Limb (tissue), 2 donors: ENCODE results near the gene MAFF.
"Not testable (repeated sequence)": the region's sequence is repeated elsewhere in the genome, so short reads cannot be mapped to it uniquely, and the experiment has no call there.

Experiments
- DNase-seq, 2 donors: peaks; one replicate each; pipeline ENCODE4 v3.0.0-alpha.2; 2016; ENCODE audit errors: extremely low spot score in 2 of 2

MAFF gene

DNA sequence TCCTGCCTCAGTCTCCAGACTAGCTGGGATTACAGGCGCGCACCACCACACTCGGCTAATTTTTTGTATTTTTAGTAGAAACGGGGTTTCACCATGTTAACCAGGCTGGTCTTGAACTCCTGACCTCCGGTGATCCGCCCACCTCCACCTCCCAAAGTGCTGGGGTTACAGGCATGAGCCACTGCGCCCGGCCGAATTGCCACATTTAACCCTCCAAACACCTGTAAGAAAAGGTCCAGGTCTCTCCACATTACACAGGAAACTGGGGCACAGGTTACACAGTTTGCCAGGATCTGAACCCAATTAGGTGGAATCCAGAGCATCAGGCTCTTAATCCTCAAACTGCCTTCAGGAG, 24.2 kb upstream of the MAFF start:
- not testable (repeated sequence) for DNase-seq

DNA sequence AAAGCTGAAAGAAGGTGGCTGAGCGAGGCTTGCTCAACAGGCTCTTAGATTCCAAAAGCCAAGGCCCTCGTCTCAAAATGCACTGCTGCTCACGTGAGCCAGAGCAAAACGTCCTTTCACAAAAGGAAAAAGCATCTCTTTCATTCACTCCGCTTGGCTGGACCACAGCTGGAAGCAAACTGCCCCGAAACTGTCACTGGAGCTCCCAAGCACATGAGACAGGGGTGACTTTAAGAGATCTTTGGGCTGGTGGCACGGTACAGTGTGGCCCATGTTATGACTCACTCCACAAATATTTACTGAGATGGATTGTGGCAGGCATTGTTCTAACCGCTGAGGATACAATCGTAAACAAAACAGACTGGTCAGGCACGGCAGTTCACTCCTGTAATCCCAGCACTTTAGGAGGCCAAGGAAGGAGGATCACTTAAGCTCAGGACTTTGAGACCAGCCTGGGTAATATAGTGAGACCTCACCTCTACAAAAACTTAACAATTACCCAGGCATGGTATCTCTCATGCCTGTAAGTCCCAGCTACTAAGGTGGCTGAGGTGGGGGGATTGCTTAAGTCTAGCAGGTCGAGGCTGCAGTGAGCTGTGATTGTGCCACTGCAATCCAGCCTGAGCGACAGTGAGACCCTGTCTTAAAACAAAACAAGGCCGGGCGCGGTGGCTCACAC, 23.7 kb upstream of the MAFF start:
- DNase-seq = no peak

DNA sequence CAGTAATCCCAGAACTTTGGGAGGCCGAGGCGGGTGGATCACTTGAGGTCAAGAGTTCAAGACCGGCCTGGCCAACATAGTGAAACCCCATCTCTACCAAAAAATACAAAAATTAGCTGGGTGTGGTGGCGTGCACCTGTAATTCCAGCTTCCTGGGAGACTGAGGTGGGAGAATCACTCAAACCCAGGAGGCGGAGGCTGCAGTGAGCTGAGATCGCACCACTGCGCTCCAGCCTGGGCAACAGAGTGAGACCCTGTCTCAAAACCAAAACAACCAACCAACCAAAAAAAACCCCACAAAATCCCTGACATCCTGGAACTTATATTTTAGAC, 23.2 kb upstream of the MAFF start:
- not testable (repeated sequence) for DNase-seq

DNA sequence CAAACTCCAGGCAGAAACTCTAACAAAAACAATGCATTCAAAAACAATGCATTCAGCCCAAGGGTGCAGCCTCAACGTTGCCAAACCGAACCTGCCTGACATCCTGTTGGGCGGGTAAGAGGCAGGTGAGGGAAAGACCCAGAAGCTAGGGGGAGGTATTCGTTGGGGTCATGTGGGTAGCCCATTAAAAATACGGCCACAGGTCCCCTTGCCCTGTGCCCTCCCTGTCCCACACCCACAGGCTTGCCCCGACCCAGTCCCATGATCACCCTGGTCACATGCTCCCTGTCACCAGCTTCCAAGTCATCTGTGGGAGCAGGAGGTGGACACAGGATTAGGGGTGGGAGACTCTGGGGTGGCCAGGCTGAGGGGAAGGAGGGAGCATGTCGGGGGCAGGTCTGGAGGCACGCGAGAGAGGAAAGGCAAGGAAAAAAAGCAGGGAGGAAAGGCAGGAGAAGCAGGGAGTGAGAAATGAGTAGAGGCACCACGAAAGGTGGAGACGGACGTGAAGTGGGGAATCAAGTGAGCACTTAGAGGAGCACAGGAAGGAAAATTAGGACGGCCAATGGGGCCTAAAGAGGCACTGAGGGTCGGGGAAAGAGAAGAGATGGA, 20.8 kb upstream of the MAFF start:
- no peak for DNase-seq

DNA sequence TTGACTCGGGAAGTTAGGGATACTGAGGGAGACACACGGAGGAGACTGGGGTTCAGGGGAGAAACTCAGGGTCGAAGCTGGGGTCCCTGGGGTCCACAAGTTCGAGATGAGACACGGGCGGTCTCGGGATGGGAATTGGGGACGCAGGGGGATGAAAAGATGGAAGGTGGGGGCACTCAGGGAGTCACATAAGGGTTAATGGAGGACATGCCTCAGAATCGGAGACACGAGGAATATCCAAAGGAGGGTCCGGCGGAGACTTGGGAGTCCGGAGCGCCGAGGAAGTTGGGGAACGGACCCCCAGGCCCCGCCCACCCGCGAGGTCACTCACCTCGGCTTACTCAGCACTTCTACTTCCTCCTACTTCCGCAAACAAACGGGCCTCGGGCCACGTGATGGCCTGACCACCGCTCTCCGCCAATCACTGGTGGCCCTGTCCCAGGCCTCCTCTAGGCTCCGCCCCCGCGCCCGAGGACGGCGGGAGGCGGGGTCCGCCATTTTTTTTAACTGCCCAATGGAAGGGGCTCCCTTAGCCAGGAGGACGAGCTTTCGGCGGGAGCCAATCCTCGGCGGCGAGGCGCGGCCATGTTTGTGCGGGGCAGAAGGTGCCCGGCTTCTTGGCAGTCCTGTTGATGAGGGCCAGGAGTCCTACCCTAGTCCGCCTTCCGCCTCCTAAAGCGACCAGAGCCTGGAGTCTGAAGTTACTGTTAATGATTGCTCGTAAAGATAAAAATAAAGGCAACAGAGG, 20.2 kb upstream of the MAFF start, which contains the start of gene PLA2G6:
TSS of gene PLA2G6 (minus strand) at position 378 of the 748 bp plus-strand sequence. CDS start 12,404 bp downstream, outside the sequence.
- DNase-seq = peak; percentile 99

DNA sequence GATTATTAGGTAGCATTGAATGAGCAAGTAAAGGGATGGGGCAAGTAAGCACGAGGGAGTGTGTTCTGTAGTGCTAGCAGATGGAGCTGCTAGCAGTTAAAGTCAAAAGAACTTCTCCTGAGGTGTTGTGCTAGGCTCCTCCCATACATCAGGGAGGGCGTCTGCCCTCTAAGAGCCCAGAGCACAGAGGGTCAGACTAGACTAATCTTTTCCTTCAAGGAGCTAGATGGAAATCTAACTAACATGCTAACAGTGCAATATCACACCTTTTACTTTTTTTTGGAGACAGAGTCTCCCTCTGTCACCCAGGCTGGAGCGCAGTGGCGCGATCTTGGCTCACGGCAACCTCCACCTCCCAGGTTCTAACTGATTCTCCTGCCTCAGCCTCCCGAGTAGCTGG, 17.0 kb upstream of the MAFF start:
- no peak for DNase-seq

DNA sequence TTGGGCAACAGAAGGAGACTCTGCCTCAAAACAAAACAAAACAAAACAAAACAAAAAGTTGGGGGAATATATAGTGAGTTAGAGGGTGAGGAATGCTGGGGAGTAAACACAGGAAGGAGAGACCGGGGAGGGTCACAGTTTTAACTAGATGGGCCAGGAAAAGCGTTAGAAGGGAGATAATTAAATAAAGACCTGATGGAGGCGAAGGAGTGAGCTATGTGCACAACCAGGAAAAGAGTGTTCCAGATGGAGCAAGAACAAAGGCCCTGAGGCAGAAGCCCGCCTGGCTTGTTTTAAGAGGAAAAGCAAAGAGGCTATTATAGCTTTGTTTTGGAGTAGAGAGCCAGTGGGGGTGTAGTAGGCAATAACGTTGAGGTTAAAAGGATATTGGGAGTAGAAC, 15.4 kb upstream of the MAFF start:
- no peak for DNase-seq

DNA sequence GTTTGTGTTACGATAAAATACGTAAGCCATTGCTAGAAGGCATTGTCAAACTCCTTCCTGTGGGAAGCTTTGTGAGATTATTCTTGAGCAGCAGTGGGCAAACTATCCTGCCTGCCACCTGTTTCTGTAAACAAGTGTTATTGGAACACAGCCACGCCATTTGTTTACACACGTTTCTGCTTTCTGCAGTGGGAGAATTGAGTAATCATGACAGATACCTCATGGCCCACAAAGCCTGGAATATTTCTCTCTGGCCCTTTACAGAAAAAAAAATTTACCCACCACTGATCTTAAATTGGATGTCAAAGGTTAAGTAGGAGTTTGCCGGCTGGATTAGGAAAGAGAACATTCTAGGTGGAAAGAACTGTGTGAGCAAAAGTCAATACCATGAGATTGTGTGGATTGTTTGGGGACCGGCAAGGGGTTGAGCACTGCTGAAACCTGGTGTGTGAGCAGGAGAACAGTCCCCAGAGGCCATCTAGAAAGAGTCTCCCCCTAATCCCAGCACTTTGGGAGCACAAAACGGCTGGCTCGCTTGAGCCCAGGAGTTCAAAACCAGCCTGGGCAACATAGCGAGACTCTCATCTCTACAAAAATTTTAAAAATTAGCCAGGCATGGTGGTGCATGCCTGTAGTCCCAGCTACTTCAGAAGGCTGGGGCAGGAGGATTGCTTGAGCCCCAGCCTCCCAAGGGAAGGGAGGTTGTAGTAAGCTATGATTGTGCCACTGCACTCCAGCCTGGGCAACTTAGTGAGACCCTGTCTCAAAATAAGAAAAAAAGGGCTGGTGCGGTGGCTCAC, 14.2 kb upstream of the MAFF start:
- no peak for DNase-seq

DNA sequence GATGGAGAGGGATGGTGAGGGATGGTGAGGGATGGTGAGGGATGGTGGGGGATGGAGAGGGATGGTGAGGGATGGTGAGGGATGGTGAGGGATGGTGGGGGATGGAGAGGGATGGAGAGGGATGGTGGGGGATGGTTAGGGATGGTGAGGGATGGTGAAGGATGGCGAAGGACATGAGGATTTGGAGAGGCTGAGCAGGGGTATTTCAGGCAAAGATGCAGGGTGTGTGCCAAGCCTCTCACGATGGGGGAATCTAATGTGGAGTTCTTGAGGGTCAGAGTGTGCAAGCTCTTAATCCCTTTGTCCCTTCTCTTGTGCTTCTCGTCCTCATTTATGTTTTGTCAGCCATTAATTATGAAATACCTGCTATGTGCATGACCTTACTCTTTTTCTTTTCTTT, 12.7 kb upstream of the MAFF start:
- DNase-seq = no peak

DNA sequence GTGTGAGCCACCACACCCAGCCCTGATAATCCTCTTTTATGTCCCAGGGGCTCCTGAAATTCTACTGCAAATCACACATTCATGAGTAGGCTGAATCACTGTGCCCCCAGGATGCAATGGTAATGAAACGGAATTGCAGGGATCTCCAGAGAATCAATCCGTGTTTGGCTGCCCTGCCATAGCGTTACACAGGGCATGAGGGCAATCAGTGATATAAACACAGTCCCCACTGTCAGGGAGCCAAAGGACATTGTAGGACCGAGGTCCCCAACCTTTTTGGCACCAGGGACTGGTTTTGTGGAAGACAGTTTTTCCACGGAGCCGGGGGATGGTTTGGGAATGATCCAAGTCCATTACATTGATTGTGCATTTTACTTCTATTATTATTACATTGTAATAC, 11.2 kb upstream of the MAFF start:
- no peak for DNase-seq

DNA sequence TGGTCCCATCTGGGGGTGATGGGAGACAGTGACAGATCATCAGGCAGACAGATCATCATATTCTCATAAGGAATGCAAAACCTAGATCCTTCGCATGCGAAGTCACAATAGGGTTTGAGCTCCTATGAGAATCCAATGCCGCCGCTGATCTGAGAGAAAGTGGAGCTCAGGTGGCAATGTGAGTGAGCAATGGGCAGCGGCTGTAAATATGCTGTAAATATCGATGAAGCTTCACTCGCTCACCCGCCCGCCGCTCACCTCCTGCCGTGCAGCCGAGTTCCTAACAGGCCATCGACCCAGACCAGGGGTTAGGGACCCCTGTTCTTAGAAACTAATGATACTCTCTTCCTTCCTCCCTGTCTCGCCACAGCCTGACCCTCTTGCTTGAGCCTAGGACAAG, 10.7 kb upstream of the MAFF start:
- DNase-seq = peak in 1 of 2 donors; percentile 17

DNA sequence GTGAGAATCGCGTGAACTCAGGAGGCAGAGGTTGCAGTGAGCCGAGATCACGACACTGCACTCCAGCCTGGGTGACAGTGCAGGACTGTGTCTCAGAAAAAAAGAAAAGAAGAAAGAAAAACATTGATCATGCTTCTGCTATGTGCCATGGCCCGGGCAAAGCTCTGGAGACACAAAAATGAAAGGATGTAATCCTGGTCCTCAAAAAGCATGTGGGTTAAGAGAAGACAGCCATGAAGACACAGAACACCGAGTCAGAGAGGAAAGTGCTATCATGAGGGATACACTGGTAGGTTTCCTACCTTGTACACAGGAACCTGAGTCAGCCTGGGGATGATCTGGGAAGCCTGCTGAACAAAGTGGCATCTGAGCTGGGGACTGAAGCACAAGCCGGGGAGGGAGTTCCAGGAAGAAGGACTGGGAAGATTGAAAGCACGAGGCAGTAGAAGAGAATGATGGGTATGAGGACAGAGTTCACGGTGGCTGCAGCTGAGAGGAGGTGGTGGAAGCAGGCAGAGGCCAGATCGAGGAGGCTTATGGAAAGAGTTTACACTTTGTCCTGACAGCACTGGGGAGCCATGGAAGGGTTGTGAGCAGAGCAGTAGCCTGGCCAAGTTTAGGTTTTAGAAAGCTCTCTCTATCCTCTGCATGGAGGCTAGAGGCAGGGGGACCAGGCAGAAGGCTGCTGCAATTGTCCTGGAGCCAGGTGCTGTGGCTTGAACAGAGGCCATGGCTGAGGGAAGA, 9.9 kb upstream of the MAFF start:
- DNase-seq = no peak

DNA sequence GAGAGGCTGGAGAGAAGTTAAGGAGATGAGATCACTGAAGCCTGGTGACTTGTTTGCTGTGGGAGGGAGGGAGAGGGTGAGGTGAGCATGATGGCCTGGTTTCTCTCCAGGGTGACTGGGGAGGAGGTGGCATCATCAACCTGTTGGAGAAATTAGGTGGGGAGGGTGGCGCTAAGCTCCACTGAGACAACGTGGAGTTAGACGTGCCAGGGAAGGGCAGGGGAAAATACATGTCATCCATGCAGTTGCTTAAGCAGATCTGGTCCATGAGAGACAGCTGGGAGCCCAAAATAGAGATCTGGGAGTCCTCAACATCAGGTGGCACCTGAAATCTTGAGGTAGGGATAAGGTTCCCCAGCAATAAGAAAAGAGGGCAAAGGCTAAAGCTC, 9.3 kb upstream of the MAFF start:
- DNase-seq = no peak

DNA sequence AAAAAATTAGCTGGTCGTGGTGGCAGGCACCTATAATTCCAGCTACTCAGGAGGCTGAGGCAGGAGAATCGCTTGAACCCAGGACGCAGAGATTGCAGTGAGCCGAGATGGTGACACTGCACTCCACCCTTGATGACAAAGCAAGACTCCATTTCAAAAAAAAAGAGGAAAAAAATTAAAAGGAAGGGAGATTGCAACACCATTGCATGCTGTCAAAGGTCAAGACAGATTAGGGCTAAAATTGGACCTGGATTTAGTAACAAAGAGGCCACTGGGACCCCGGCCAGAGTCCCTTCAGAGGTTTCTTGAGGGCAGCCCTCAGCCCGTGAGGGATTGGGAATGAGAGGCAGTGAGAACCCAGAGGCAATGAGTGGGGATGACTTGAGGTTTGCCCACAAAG, 8.2 kb upstream of the MAFF start:
- no peak for DNase-seq

DNA sequence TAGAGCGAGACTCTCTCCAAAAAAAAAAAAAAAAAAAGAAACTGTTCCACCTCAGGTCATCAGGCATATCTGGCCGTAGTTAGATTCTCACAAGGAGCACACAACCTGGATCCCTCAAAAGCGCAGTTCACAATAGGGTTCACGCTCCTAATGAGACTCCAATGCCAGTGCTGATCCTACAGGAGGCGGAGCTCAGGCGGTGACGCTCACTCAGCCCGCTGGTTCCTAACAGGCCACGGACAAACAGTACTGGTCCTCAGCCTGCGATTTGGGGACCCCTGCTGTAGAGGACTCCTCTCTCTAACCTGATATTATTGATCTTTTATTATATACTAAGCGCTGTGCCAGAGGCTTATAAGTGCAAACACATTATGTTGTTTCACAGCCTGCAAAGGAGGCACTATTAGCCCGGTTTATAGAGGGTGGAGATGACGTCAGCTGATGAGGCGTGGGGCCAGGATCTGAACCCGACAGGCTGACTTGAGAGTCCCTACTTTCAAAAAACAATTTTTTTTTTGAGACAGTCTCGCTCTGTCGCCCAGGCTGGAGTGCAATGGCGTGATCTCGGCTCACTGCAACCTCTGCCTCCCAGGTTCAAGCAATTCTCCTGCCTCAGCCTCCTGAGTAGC, 4.9 kb upstream of the MAFF start:
- DNase-seq = peak in 1 of 2 donors; percentile 24

DNA sequence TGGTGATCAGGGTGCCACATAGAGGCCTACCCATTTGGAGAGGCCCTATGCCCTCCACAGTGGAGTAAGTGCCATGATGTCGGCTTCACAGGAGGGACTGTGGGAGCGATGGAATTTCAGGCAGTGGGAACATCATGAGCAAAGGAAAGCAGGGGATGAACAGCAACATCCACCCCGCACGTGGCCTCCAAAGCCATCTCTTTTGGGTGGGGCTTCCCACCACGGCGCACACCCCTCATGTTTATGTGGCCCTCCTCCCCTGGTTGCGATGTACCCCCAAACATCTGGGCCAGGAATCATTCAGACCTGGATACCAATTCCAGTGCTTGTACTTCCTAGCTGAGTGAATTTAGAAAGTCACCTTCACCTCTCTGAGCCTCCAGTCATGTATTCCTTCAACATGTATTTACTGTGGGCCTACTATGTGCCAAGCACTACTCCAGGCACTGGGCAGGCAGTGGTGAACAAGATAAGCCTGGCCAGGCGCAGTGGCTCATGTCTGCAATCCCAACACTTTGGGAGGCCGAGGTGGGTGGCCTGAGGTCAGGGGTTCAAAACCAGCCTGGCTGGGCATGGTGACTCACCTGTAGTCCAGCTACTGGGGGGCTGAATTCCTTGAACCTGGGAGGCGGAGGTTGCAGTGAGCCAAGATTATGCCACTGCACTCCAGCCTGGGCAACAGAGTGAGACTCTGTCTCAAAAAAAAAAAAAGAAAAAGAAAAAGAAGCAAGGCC, 1.8 kb upstream of the MAFF start:
- DNase-seq = peak in 1 of 2 donors; percentile 22

DNA sequence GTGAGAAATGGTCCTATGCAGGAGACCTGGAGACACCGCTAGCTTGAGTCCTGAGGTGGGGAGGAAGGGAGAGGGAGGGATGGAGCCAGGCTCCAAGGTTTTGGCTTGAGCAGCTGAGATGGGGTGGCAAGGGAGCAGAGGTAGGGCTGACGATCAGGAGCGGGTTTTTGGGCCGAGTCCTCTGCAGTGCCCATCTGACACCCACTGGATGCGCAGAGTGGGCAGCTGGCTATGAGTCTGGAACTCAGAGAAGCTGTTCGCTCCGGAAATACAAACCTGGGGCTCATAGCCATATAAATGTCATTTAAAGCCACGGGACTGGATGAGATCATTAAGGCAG, 453 bp upstream of the MAFF start:
- DNase-seq = no peak

DNA sequence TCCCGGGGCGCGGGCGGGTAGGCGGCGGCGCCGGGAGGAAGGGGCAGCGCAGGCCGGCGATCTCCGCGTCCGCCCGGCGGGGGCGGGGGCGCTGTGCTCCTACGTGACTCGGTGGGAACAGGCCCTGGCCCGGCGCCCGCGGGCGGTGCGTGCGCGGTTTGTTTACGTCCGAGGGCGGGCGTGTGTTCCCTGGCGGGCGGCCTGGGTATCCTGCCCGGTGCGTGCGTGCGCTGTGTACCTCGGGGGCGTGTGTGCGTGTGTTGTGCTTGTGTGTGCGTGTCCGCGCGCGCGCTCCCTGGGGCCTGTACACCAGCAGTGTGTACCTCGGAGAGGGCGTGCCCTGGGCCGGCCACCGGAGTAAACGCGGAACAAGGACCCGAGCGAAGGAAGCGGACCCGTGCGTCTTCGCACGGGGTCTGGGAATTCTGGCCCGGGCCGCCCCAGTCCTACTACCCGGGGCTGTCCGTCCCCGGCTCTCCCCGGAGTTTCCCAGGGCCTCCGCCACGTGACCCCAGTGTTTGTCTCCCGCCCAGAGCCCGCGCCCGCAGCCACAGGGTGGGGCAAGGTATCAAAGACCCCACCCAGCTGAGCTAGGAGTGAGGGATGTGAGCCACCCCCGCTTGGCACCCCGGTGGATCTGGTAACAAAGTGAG, 769 bp downstream of the MAFF start:
- DNase-seq = peak; percentile 70 to 90

DNA sequence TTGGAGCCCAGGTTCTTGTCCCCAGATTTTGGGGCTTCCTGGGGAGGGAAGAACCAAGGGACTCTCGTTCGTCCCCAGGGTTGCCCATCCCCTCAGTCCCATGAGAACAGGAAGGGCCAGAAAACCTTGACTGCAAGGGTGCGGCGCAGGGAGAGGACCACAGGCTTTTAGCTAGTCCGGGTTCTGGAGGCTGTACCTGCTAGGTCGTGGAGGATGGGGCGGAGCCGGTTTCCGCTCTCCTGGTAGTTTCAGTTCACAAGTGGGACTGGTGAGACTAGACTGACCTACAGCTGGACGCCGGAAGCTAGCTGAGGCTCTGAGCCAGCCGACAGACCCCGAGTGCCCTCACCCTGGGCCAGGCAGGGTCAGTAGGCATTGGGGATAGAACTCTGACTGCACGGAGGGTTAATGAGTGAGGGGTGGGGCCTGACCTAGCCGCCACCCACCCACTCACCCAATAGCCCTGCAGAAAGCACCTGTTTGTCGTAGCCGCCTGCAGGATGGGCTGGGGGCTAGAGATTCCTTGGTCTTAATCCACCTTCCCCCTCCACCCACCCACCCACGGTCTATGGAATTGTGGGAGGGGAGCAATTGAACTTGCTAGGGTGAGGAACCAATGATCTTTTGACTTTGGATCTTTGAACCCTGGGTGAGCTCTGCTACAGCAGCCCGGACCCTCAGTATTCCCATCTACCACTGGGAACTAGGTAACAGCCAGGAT, 1.5 kb downstream of the MAFF start:
- no peak for DNase-seq
